HG02884 (cell line): ENCODE results near the gene VN1R5.

Source experiments
- ATAC-seq: cut with Tn5 transposase; IDR thresholded peaks from one replicate; pipeline ENCODE4 v1.9.1; 2021; ENCODE audit warnings: mild to moderate bottlenecking, moderate library complexity; ENCODE audit not compliant: unreplicated experiment

Gene VN1R5

DNA sequence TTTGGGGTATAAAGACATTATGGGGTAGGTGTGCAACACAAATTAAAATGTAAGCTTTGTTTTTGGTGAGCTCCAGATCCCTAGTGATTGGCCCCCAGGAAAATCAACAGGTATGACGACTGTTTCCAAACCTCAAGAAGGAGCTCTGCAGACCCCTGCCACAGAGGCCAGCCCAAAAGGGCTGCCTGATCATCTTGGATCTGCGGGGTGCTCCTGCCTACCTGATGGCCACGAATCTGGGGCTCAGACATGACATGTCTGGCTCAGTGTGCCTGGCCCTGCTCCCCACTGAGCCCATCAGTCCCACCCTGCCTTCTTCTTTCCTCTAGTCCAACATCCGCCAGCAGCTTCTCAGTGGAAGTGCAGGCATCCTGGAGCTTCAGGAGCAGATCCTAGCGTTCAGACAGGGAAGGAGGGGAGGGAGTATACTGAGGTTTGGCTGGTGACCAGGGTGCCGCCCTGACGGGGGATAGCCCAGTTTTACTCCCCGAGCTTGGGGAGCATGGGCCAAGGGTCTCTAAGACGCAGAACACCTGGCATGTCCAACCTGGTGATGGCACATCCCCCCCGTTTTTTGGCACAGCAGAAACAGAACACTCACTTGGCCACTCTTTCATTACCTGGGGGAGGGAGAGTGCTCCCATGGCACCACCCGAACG, 44.0 kb downstream of the VN1R5 start:
- no peak for ATAC-seq

DNA sequence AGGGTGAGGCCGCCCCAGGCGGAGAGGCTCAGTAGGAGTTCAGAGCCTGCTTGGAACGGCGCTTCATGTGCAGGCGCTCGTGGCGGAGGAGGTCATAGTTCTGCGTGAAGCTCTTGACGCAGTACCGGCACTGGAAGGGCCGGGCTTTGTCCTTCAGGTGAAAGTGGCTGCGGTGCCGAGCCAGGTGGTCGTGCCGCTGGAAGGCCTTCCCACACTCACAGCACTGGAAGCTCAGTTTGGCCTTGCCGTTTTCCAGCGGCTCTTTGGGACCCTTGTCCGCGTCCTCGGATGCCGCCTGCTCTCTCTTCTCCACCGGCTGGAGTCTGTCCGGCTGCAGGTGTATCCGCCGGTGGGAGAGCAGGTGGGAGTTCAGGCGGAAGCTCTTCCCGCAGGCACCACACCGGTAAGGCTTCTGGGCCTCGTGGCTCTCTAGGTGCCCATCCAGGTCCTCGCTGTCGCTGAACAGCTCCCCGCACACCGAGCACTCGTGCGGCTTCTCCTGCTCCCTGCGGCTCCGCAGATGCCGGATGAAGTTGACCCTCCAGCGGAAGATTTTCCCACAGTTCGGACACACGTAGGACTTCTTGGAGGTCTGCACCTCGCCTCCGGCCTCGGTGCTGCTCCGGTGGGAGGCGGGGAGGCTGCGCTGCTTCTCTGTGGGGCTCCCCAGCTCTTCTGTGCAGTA, 44.8 kb downstream of the VN1R5 start:
- ATAC-seq: no peak

DNA sequence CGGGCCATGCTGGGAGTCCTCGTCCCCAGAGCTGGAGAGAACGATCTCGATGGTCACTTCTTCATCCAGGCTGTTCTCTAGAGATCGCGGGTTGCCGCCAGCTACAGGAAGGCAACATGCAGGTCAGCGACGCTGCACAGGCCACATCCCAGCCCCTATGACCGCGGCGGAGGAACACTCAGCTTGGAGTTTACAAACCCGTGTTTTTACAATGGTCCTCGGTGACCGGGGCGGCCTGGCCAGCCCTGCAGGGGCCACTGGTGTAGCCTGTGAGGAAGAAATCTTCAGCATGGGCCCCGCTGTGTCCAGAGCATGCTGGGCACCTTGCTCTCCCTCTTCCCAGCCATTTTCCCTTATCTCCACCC, 45.3 kb downstream of the VN1R5 start:
- no peak for ATAC-seq

DNA sequence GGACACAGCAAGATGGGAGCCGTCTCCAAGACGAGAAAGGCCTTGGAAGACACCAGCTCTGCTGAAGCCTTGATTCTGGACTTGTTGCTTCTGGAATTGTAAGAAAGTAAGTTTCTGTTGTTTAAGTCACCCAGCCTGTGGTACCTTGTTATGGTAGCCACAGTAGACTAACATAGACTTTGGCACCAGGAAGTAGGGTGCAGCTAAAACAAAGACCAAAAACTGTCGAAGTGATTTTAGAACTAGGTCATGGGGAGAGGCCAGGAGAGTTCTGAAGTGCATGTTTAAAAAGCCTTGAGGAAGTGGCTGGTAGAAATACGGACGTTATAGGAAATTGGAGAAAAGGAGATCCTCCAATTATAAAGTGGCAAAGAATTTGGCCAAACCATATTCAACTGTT, 47.3 kb downstream of the VN1R5 start:
- no peak for ATAC-seq

DNA sequence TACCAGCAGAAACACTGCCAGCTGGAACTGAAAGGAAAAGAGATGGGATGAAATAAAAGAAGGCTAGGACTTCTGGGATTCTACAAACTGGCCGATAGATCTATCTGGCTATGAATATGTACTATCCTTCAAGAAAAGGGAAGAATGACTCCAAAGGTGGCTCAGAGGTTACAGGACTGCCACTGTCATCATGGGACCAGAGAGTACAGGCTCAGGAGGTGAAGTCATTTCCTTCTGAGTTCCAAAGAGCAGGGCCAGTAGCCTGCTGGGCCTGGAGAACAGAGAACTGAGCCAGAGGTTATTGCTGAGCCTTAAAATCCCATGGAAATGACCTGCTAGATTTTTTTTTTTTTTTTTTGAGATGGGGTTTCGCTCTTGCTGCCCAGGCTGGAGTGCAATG, 48.2 kb downstream of the VN1R5 start:
- ATAC-seq: no peak
